ENCODE measurements around the gene ASAP2.

Gene ASAP2

DNA sequence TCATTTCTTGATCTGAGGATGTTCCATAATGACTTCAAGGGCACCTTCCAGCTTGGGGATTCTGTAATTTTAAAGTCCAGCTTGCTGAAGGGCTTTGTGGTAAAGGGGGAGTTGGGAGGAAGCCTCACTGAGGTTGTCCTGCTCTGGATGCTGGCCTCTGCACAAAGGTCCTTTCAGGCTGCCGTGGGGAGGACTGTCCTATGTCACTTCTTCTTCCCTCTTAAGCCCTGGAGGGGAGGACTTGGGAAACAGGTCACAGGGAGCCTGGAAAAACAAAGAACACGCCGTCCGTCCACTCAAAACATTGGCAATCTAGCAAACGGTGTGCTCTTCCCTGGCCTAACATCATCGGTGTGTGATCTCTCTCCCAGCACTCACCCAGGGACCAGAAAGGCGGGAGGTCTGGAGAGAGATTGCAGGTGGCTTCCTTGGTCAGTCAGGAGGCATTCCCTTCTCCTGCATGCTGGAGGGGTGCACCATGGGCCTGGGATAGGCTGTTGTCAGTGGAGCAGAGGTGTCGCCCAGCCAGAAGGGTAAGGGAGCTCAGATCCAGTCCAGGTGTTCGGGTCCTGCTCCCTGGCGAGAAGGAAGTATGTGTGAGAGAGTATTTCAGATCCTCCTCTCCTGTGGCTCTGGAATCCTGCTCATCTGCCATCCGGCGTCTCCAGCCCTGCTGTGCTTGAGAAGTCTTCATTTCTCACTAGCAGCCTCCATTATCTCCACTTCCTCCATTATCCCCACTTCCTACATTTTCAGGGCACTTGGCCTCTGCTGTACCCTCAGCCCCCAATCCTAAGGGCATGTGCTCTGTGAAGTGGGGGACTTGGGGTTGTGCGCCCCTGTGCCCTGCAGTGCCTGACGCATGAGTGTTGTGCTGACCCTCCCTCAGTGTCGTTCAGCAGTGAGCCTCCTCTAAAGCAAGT is 20.1 kb downstream of the ASAP2 start:
- TF ChIP-seq, protein P1, sequence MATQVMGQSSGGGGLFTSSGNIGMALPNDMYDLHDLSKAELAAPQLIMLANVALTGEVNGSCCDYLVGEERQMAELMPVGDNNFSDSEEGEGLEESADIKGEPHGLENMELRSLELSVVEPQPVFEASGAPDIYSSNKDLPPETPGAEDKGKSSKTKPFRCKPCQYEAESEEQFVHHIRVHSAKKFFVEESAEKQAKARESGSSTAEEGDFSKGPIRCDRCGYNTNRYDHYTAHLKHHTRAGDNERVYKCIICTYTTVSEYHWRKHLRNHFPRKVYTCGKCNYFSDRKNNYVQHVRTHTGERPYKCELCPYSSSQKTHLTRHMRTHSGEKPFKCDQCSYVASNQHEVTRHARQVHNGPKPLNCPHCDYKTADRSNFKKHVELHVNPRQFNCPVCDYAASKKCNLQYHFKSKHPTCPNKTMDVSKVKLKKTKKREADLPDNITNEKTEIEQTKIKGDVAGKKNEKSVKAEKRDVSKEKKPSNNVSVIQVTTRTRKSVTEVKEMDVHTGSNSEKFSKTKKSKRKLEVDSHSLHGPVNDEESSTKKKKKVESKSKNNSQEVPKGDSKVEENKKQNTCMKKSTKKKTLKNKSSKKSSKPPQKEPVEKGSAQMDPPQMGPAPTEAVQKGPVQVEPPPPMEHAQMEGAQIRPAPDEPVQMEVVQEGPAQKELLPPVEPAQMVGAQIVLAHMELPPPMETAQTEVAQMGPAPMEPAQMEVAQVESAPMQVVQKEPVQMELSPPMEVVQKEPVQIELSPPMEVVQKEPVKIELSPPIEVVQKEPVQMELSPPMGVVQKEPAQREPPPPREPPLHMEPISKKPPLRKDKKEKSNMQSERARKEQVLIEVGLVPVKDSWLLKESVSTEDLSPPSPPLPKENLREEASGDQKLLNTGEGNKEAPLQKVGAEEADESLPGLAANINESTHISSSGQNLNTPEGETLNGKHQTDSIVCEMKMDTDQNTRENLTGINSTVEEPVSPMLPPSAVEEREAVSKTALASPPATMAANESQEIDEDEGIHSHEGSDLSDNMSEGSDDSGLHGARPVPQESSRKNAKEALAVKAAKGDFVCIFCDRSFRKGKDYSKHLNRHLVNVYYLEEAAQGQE (IDR thresholded peaks at IDR 0.05; ENCODE audit: insufficient read depth in 1 of 2, low read depth in 2 of 2, low read length in 2 of 2) = no peak
- TF ChIP-seq FOXP2 (optimal IDR thresholded peaks at IDR 0.05; ENCODE audit: borderline replicate concordance, extremely low read depth, extremely low read length, insufficient read depth) (no peak), TAF1 (IDR thresholded peaks at IDR 0.05; ENCODE audit: borderline replicate concordance, insufficient read depth, low read length) (no peak), POLR2AphosphoS5 (IDR thresholded peaks at IDR 0.05; ENCODE audit: low read depth, low read length) (no peak), SIN3A (IDR thresholded peaks at IDR 0.05; ENCODE audit: borderline replicate concordance, insufficient read depth, low read length) (no peak)

DNA sequence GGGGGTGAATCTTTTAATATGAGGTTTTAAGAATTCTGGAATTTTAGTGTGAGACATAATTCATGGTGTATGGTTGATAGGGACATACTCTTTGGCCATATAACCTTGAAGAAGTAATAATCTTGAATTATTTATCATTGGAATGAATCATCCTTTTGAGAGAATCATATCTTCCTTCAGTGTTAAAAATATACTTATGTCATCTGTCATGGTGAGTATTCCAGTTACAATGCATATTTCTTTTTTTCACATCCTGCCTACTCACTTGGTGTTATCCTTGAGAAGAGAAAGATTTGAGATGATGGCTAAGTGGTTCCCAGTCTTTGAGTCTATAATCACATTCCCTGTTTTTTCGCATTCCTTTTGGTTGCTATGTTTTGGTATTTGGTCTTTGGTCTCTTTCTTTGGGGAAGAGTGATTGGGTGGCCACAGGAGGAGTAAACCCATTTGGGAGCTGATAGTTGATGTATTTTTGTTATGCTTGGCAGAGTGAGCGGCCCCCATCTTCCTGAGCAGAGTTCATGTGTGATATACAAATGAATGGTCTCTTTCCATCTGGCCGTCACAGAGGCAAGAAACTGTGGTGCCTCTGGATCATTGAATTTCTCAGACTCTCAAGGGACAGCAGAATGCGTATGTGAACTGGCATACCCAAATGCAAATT is 21.6 kb downstream of the ASAP2 start:
- TF ChIP-seq SIN3A (IDR thresholded peaks at IDR 0.05; ENCODE audit: borderline replicate concordance, insufficient read depth, low read length) (no peak), POLR2AphosphoS5 (IDR thresholded peaks at IDR 0.05; ENCODE audit: low read depth, low read length) (no peak), FOXP2 (optimal IDR thresholded peaks at IDR 0.05; ENCODE audit: borderline replicate concordance, extremely low read depth, extremely low read length, insufficient read depth) (no peak), TAF1 (IDR thresholded peaks at IDR 0.05; ENCODE audit: borderline replicate concordance, insufficient read depth, low read length) (no peak)
- TF ChIP-seq, protein P1 (IDR thresholded peaks at IDR 0.05; ENCODE audit: insufficient read depth in 1 of 2, low read depth in 2 of 2, low read length in 2 of 2) = no peak

DNA sequence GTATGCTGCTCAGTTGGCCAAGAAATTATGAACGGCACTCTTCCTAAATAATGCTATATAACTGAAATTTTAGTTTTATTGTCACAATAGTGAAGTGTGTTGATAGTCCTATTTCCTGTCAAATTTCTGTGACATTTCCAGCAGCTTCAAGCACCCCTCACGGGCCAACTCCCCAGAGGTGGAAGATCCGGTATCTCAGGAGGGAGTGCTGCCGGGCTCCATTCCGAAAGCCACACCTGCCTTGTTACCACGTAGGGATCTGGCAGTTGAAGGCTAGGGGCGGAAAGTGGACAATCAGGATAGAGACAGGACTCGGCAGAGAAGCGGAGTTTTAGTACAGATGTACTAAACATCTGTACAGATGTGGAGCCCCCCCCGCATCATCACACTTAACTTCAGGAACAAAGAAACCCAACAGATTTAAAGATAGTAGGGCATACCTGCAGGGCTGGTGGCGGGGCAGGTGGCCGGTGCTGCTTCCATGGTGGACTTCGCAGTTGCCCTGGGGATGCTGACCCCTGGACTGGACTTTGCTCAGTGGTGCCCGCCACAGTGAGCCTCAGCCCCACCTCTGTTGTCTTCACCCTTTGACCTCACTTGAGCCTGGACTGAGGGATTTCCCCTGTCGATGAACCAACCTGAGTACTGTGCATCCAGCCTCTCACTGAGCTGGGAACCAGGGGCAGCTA is 22.3 kb downstream of the ASAP2 start:
- TF ChIP-seq SIN3A (IDR thresholded peaks at IDR 0.05; ENCODE audit: borderline replicate concordance, insufficient read depth, low read length) (no peak), POLR2AphosphoS5 (IDR thresholded peaks at IDR 0.05; ENCODE audit: low read depth, low read length) (no peak), TAF1 (IDR thresholded peaks at IDR 0.05; ENCODE audit: borderline replicate concordance, insufficient read depth, low read length) (no peak), FOXP2 (optimal IDR thresholded peaks at IDR 0.05; ENCODE audit: borderline replicate concordance, extremely low read depth, extremely low read length, insufficient read depth) (no peak)
- TF ChIP-seq, protein P1 (IDR thresholded peaks at IDR 0.05; ENCODE audit: insufficient read depth in 1 of 2, low read depth in 2 of 2, low read length in 2 of 2) = no peak

DNA sequence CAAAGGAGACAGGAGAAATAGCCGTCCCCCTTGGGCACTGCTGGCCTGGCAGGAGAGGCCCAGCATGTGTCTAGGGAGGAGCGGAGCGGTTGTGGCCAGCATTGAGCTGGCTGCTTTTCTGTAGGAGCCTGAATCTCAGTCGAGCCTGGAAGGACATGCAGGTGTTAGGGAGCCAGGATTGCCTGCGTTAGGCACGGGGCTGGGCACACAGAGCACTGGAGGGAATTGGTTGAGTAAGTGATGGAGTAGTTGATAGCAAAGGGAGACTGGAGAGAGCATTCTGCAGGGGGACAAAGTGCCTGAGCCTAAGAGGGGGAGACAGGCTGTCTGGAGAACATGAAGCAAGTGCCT is 22.8 kb downstream of the ASAP2 start:
- TF ChIP-seq, protein P1 (IDR thresholded peaks at IDR 0.05; ENCODE audit: insufficient read depth in 1 of 2, low read depth in 2 of 2, low read length in 2 of 2) = no peak
- TF ChIP-seq POLR2AphosphoS5 (IDR thresholded peaks at IDR 0.05; ENCODE audit: low read depth, low read length) (no peak), FOXP2 (optimal IDR thresholded peaks at IDR 0.05; ENCODE audit: borderline replicate concordance, extremely low read depth, extremely low read length, insufficient read depth) (no peak)

Measured in PFSK-1 (cell line).